Activated CD4-positive, alpha-beta T cell treated with anti-CD3 and anti-CD28 coated beads, Interleukin-2, amount 10 ng/mL, durations not matched to agents 7 days and 5 days (primary cell): Measurements from ENCODE around the gene SUN5. TPM values are rescaled to one million over a fixed set of nuclear protein-coding genes. Genes with fewer than 3 reads are reported as not detected.
"Not testable (repeated sequence)": the region's sequence is repeated elsewhere in the genome, so short reads cannot be mapped to it uniquely, and the experiment has no call there.

Experiments
- CTCF ChIA-PET: fragments of 350-600 bp; sonication (Branson Sonifier 250); formaldehyde crosslinking; loops from one replicate; lab custom pipeline; 2021; ENCODE audit warnings: antibody characterized with exemption; lab: Charles Lee
- POLR2A ChIA-PET: fragments of 350-600 bp; sonication (Branson Sonifier 250); formaldehyde crosslinking; loops from one replicate; lab custom pipeline; 2021; ENCODE audit warnings: antibody characterized with exemption; lab: Charles Lee
- DNase-seq: peaks from one replicate; pipeline ENCODE4 v3.0.0-alpha.2; 2020
- H3K27ac Mint-ChIP-seq: one replicate; pipeline ENCODE4 v1.8.0; 2021; ENCODE audit warnings: mild to moderate bottlenecking, moderate library complexity, mixed read lengths
- H3K27me3 Mint-ChIP-seq: one replicate; pipeline ENCODE4 v1.8.0; 2021; ENCODE audit warnings: mixed read lengths
- H3K36me3 Mint-ChIP-seq: one replicate; pipeline ENCODE4 v1.8.0; 2021; ENCODE audit warnings: low read depth, mixed read lengths
- H3K4me1 Mint-ChIP-seq: one replicate; pipeline ENCODE4 v1.8.0; 2021; ENCODE audit warnings: mixed read lengths
- H3K4me3 Mint-ChIP-seq: one replicate; pipeline ENCODE4 v1.8.0; 2021; ENCODE audit warnings: mild to moderate bottlenecking, moderate library complexity, mixed read lengths
- H3K9me3 Mint-ChIP-seq: one replicate; pipeline ENCODE4 v1.8.0; 2021; ENCODE audit warnings: mixed read lengths
- total RNA-seq, 2 experiments: library from RNA; stranded (reverse); gene quantifications; one replicate each; pipeline ENCODE4 v1.2.3, GENCODE V29; 2021

SUN5 gene
- total RNA-seq, 2 experiments from 2014 or later: not detected

DNA sequence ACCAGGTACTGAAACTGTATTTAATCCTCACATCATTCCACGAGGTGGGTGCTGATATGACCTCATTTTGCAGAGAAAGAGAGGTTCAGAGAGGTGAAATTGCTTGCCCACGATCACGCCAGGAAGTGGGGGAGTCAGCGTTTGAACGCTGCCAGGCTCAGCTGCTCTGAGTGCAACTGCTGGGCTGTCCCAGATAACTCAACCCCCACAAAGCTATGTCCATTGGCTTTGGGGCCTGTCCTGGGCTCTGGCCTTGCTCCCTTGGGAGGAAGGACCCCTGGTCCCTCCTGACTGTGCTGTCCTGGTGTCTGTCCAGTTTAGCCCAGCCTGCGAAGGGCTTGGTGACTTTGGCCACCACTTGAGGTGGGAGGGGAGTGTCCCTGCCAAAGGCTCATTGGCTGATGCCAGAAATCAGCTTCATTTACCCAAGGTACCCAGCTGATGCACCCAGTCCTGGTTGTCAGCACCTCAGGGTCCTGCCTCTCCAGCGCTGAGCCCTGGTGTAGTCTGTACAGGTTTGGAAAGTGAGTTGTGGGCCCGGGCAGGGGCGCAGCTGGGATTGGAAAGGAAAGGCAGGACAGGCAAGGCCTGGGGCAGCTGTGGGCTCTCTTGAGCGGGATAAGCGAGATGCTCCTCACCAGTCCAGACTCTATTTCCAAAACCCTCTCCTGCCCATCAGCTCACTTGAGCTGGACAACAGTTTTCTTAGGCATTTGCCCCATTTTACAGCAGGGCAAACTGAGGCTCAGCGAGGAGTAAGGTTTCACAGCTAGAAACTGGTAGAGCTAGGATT lies 38.5 kb downstream of the SUN5 start:
- Mint-ChIP-seq H3K4me1 (peaks cover 75% of the 10 kb centered on the region), H3K27me3 (no peaks in the 10 kb centered on the region), H3K4me3 (no peak overlapping the region), H3K9me3 (no peaks in the 10 kb centered on the region), H3K36me3 (peaks cover 2% of the 10 kb centered on the region), H3K27ac (peak overlapping the region; percentile 96)
- ChIA-PET CTCF (interaction anchor here (0.6 to 2.7 kb wide), 7 partner anchors 8 to 244 kb away, joined by 3 to 17 read pairs (median 4); no protein-coding TSS in a partner anchor), POLR2A (no interaction called here)
- DNase-seq: peak; percentile 51

DNA sequence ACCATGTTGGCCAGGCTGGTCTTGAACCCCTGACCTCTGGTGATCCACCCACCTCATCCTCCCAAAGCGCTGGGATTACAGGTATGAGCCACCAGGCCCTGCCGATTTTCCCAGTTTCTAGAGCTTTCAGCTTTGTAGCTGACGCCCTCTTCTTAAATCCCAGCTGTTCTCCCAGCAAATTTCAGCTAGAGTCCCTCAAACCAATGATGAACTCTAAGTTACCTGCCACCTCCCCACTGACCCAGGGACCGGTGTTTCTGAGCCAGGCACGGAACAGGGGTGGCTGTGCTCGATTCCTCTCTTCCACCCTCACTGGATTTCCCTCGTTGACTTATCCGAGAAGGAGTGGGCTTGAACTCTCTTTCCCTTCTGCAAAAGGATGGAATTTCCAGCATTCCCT lies 39.1 kb downstream of the SUN5 start:
- Mint-ChIP-seq H3K9me3 (no peaks in the 10 kb centered on the region), H3K4me1 (peaks cover 72% of the 10 kb centered on the region), H3K27me3 (no peaks in the 10 kb centered on the region), H3K4me3 (no peak overlapping the region), H3K36me3 (peaks cover 2% of the 10 kb centered on the region), H3K27ac (peak overlapping the region; percentile 69)
- POLR2A ChIA-PET: no interaction called here
- CTCF ChIA-PET: interaction anchor here (1.0 to 2.3 kb wide), 4 partner anchors 10 to 36 kb away, joined by 3 to 13 read pairs (median 4); no protein-coding TSS in a partner anchor
- no peak for DNase-seq

DNA sequence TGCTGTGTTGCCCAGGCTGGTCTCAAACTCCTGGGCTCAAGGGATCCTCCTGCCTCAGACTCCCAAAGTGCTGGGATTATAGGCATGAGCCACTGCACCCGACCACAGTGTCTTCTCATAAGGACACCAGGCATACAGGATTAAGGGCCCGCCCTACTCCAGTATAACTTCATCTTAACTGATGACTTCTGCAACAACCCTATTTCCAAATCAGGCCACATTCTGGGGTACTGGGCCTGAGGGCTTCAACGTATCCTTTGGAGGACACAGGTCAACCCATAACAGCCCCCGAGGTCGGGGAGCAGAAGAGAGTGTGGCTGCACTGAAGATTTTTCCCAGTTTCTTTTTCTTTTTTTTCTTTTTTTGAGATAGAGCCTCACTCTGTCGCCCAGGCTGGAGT lies 39.7 kb downstream of the SUN5 start:
- no peak for DNase-seq
- POLR2A ChIA-PET: no interaction called here
- H3K36me3 Mint-ChIP-seq: no peaks in the 10 kb centered on the region
- CTCF ChIA-PET: interaction anchor here (1.7 kb wide), 1 partner anchor 18 kb away, joined by 3 read pairs; no protein-coding TSS in a partner anchor
- H3K4me3 Mint-ChIP-seq: no peak overlapping the region
- peaks cover 67% of the 10 kb centered on the region for H3K4me1 Mint-ChIP-seq
- peak overlapping the region; percentile 57 for H3K27ac Mint-ChIP-seq
- H3K27me3 Mint-ChIP-seq: no peaks in the 10 kb centered on the region
- no peaks in the 10 kb centered on the region for H3K9me3 Mint-ChIP-seq

DNA sequence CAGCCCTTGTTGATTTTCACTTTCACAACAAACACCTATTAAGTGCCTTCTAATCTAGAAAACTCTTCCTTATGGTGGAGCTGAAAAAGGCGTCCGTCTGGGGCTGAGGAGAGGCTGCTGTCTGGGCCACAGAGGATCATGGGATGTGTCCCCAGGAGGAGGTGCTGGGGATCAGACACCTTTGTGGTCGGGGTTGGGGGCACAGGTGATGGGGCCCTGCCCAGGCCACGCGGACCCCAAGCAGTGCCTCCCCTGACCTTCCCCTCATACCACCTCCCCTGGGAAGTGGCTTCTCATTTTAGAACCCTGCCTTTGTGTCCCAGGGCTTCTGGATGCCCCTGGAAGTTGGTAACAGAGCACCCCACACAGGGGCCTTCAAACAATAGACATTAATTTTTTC lies 41.1 kb downstream of the SUN5 start:
- H3K36me3 Mint-ChIP-seq: peaks cover 3% of the 10 kb centered on the region
- POLR2A ChIA-PET: no interaction called here
- CTCF ChIA-PET: interaction anchor here (1.6 to 1.7 kb wide), 2 partner anchors 11 to 17 kb away, joined by 3 to 5 read pairs; no protein-coding TSS in a partner anchor
- no peak for DNase-seq
- peaks cover 10% of the 10 kb centered on the region for H3K9me3 Mint-ChIP-seq
- peaks cover 53% of the 10 kb centered on the region for H3K4me1 Mint-ChIP-seq
- peak overlapping the region; percentile 72 for H3K27ac Mint-ChIP-seq
- no peak overlapping the region for H3K4me3 Mint-ChIP-seq
- H3K27me3 Mint-ChIP-seq: no peaks in the 10 kb centered on the region

DNA sequence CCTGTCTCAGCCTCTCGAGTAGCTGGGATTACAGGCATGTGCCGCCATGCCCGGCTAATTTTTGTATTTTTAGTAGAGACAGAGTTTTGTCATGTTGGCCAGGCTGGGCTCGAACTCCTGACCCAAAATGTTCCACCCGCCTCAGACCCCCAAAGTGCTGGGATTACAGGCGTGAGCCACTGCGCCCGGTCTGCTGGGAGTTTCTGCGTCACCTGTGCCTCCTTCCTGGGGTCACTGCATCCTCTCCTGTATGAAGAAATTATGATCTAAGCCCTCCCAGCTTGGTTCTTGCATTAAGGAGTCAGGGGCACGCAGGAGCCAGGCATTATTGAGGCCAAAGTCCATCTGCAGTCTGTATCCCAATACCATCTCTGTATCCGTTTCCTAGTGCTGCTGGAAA lies 41.6 kb downstream of the SUN5 start:
- H3K36me3 Mint-ChIP-seq, POLR2A ChIA-PET, H3K27ac Mint-ChIP-seq, DNase-seq, H3K4me3 Mint-ChIP-seq, H3K27me3 Mint-ChIP-seq: not testable (repeated sequence)
- Mint-ChIP-seq H3K9me3 (peaks cover 15% of the 10 kb centered on the region), H3K4me1 (peaks cover 48% of the 10 kb centered on the region)
- CTCF ChIA-PET: interaction anchor here (1.5 to 1.6 kb wide), 2 partner anchors 12 to 18 kb away, joined by 5 read pairs; no protein-coding TSS in a partner anchor

DNA sequence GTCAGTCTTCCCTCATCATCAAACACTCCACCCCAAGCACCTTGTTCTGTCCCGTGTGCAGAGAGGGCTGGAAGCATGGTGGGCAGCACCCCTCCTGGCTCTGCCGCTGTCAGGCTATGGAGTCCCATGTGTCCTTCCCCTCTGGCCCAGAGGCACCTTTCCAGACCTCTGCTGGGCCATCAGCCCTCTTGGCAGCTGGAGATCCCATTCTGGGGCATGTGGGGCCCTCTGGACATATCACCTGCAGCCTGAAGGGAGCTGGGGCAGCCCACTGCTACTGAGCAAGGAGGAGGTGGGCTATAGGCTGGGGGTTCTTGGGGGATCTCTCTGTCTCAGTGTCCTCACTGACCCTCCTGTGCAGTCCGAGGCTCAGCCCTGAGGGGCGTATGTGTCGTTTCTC lies 42.2 kb downstream of the SUN5 start:
- ChIA-PET POLR2A (no interaction called here), CTCF (interaction anchor here (1.5 to 1.6 kb wide), 2 partner anchors 12 to 17 kb away, joined by 5 read pairs; no protein-coding TSS in a partner anchor)
- H3K4me1 Mint-ChIP-seq: peaks cover 42% of the 10 kb centered on the region
- H3K9me3 Mint-ChIP-seq: peaks cover 19% of the 10 kb centered on the region
- DNase-seq: no peak
- H3K27me3 Mint-ChIP-seq: no peaks in the 10 kb centered on the region
- peaks cover 12% of the 10 kb centered on the region for H3K36me3 Mint-ChIP-seq
- peak overlapping the region; percentile 46 for H3K27ac Mint-ChIP-seq
- H3K4me3 Mint-ChIP-seq: no peak overlapping the region

DNA sequence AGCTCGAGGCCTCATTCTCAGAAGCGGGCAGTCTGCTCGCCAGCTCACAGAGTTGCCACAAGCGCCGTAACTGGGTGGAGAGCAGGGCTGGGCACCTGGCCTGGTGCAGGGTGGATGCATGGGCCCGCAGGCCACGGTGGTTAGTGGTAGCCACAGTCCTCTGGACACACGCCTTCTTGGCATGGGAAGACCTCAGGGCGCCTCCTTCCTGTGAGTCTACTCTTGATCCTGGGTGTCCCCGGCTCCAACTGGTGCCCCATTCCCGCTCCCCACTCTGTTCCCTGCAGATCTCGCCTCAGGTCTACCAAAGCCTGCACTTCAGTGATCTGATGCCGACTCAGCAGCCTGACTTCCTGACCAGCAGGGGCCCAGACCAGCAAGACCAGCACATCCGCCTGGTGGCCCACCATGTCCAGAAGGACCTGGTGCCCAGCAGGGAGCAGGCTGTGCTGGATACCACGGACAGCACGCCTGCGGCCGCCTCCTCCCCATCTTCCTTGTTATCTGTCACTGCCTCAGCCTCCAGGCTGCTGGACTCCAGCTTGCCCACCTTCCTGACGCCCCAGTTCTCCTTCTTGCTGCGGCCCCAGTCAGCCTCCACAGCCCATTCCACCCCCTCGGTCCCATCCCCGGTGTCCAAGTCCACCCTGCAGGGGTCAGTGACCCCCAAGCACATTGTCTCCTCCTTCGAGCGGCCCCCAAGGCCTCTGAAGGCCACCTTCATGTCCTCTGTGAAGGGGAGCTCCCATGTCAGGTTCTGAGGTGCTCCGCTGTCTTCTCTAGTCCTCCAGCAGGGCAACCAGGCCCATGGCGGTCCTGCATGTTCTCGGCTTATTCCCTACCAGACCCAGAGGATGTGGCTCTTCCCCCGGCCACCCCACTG lies 43.1 kb downstream of the SUN5 start:
- no peak overlapping the region for H3K4me3 Mint-ChIP-seq
- POLR2A ChIA-PET: no interaction called here

DNA sequence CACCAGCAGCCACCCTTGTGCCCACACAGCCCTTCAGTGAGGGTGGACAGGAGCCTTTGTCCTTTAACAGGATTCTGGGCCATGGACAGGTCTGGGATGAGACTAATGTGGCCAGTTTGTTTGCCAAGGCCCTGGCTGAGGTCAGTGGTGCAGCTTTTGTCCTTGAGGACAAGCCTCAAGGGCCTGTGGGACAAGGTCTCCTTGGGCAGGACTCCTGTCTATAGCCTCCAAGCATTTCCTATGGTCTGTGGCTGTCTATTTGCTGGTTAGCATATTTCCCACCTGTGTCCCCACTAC lies 44.1 kb downstream of the SUN5 start:
- Mint-ChIP-seq H3K27me3 (no peaks in the 10 kb centered on the region), H3K4me3 (no peak overlapping the region), H3K4me1 (peaks cover 23% of the 10 kb centered on the region), H3K27ac (no peak overlapping the region), H3K36me3 (peaks cover 17% of the 10 kb centered on the region), H3K9me3 (peaks cover 28% of the 10 kb centered on the region)
- no peak for DNase-seq
- ChIA-PET POLR2A (interaction anchor here (0.6 kb wide), 1 partner anchor 115 kb away, joined by 3 read pairs; no protein-coding TSS in a partner anchor), CTCF (no interaction called here)

More for the DNA sequence above, 43.1 kb downstream of the SUN5 start:
- no peaks in the 10 kb centered on the region for H3K27me3 Mint-ChIP-seq
- peaks cover 17% of the 10 kb centered on the region for H3K36me3 Mint-ChIP-seq
- CTCF ChIA-PET: interaction anchor here (1.5 kb wide), 1 partner anchor 16 kb away, joined by 5 read pairs; no protein-coding TSS in a partner anchor
- H3K27ac Mint-ChIP-seq: peak overlapping the region; percentile 9
- peaks cover 23% of the 10 kb centered on the region for H3K9me3 Mint-ChIP-seq
- H3K4me1 Mint-ChIP-seq: peaks cover 32% of the 10 kb centered on the region
- DNase-seq: no peak

DNA sequence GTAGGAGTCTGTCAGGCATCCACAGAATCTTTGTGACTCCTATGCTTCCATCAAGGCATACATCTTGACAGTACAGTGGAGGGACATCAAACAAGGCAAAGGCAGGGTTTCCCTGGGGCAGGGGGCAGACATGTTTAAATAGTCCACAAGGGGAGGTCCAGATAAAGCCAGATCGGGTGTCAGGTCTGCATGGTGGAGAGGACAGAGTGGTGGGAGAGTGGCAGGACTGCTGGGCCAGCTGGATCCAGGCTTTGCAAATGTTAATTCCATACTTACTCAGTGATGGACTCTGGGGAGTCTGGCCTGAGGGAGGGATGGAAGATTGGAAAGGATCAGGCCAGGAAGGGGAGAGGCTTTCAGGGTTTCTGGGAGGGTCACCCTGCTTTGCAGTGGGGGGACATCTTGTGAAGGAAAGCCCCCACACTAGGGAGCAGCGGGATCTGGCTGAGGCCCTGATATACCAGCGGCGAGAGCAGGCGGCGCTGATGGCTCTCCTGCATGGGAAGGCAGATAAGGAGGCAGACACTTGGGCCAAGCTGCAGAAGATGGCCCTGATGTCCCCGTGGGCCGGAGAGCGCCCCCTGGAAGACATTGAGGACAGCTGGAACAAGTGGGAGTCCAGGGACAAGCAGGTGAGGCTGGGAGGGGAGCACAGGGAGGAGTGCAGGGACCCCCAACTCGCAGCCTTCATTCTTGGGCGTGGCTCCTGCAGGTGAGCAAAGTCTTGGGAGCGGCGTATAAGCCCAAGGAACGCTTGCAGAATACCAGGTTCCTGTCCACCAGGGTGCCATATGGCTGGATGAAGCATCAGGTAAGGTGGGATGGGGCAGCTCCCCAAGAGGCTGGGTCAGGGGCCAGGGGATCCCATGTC lies 44.6 kb downstream of the SUN5 start:
- CTCF ChIA-PET: no interaction called here
- Mint-ChIP-seq H3K27ac (no peak overlapping the region), H3K4me1 (peaks cover 20% of the 10 kb centered on the region), H3K9me3 (peaks cover 29% of the 10 kb centered on the region), H3K27me3 (no peaks in the 10 kb centered on the region), H3K36me3 (peaks cover 17% of the 10 kb centered on the region), H3K4me3 (no peak overlapping the region)
- no peak for DNase-seq
- POLR2A ChIA-PET: interaction anchor here (0.6 kb wide), 1 partner anchor 115 kb away, joined by 3 read pairs; no protein-coding TSS in a partner anchor

DNA sequence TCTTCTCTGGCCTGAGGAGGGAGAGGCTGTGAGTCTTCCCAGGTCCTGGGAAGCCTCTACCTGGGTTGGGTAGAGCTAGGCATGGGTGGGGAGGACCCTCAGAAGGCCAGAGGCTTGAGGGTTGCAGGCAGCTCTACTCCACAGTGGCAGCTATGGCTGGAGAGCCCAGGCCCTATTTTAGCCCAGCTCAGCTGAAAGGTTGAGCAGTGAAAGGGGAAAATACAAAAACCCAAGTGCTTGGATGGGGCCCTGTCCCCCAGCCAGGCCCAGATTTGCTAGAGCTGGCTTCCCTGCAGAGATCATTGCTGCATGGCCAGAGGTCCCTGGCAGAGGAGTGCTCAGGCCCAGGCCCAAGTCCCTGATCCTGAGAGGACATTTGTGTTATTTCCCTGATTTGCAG lies 45.7 kb downstream of the SUN5 start:
- peaks cover 17% of the 10 kb centered on the region for H3K36me3 Mint-ChIP-seq
- H3K27ac Mint-ChIP-seq: no peak overlapping the region
- peaks cover 33% of the 10 kb centered on the region for H3K9me3 Mint-ChIP-seq
- CTCF ChIA-PET: interaction anchor here (1.5 to 2.0 kb wide), 2 partner anchors 8 to 14 kb away, joined by 6 to 8 read pairs; no protein-coding TSS in a partner anchor
- H3K27me3 Mint-ChIP-seq: no peaks in the 10 kb centered on the region
- DNase-seq: no peak
- POLR2A ChIA-PET: no interaction called here
- H3K4me1 Mint-ChIP-seq: peaks cover 13% of the 10 kb centered on the region
- H3K4me3 Mint-ChIP-seq: no peak overlapping the region

DNA sequence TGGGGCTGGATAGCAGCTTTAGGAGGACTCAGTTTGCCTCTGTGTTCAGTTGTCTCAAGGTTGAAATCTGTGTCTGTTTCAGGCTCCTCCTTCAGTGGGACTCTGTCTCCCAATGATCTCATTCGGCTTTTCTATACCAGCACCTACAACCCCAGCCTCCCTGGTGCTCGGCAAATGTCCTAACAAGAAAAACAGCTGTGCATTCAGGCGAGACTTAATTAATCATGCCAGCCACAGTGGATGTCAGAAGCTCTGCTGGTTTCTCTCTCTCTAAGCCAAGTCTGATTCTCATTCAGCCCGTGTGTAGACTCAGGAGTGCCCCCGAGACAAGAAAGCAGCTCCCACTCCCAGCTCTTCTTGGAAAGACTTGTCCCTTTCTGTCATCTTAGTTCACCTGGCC lies 46.8 kb downstream of the SUN5 start:
- DNase-seq: no peak
- Mint-ChIP-seq H3K27ac (no peak overlapping the region), H3K9me3 (peaks cover 35% of the 10 kb centered on the region), H3K4me1 (peaks cover 8% of the 10 kb centered on the region), H3K4me3 (no peak overlapping the region), H3K27me3 (no peaks in the 10 kb centered on the region), H3K36me3 (peaks cover 20% of the 10 kb centered on the region)
- ChIA-PET CTCF (interaction anchor here (0.7 to 2.0 kb wide), 5 partner anchors 10 to 15 kb away, joined by 3 to 9 read pairs (median 6); no protein-coding TSS in a partner anchor), POLR2A (no interaction called here)

DNA sequence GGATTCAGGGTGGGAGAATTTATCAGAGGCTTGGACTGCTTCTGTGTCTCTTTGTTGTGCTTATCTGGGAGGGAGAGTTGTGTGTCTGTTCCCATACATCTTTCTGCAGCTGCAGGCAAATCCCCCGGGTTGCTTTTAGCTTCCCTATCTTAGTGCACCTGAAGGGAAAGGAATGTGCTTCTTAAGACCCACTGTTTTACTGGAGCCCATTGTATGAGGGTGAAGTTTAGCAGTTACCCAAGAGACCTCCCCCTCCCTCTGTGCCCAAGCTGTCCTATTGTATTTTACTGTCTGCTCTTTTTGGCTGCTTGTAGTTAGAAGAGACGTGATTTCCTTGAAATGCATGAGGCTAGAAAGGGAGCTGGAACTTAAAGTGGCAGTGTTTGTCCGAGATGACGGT lies 53.7 kb downstream of the SUN5 start:
- Mint-ChIP-seq H3K27ac (peak overlapping the region; percentile 68), H3K4me1 (peaks cover 48% of the 10 kb centered on the region)
- DNase-seq, H3K27me3 Mint-ChIP-seq, H3K4me3 Mint-ChIP-seq, H3K9me3 Mint-ChIP-seq, H3K36me3 Mint-ChIP-seq, POLR2A ChIA-PET: not testable (repeated sequence)
- CTCF ChIA-PET: interaction anchor here (1.0 kb wide), 1 partner anchor 14 kb away, joined by 3 read pairs; no protein-coding TSS in a partner anchor
